ENCODE results near the gene TMEM86B. TPM values are rescaled to one million over a fixed set of nuclear protein-coding genes. Genes with fewer than 3 reads are reported as not detected.

Gene TMEM86B
- total RNA-seq, 1 experiment from 2014 or later: 14.2 TPM

DNA sequence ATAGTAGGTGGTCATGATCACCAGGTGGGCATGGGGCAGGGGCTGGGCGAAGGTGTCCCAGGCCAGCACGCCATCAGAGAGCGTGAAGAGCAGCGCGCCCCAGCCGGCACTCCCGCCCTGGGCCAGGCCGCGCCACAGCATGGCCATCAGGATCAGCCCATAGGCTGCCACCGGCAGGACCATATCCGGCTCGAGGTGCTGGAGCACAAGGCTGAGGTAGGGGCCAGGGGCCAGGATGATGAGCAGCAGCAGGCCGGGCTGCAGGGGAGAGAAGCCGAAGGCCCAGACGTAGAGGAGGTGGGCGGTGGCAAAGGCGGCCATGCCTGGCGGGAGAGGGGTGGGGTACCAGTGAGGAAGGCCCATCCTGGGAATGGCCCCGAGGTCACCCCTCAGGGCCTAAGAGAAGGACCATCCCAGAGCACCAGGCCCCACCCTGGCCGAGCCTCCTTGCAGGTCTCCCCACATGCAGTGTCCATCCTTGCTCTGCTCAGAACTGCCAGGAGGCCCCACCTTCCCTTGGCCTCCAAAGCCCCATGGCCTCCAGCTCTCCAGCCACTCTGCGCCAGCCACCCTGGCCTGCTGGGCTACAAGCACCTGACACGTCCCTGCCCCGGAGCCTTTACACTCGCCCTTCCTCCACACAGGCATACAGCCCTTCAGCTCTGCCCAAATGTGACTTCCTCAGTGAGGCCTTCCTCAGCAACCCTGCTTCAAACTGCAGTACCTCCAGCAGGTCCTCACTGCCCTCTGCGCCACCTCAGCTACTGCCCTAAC is 1.1 kb downstream of the TMEM86B start:
- no TSS peak for BruUV-seq (replicated peaks)
- intact Hi-C loops (cut with micrococcal nuclease; ENCODE audit: unreplicated experiment): no loop called here
- ATAC-seq (peak; percentile 20), DNase-seq (ENCODE audit: low read depth, low spot score) (no peak)
- TF ChIP-seq, protein P1, sequence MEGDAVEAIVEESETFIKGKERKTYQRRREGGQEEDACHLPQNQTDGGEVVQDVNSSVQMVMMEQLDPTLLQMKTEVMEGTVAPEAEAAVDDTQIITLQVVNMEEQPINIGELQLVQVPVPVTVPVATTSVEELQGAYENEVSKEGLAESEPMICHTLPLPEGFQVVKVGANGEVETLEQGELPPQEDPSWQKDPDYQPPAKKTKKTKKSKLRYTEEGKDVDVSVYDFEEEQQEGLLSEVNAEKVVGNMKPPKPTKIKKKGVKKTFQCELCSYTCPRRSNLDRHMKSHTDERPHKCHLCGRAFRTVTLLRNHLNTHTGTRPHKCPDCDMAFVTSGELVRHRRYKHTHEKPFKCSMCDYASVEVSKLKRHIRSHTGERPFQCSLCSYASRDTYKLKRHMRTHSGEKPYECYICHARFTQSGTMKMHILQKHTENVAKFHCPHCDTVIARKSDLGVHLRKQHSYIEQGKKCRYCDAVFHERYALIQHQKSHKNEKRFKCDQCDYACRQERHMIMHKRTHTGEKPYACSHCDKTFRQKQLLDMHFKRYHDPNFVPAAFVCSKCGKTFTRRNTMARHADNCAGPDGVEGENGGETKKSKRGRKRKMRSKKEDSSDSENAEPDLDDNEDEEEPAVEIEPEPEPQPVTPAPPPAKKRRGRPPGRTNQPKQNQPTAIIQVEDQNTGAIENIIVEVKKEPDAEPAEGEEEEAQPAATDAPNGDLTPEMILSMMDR (IDR thresholded peaks at IDR 0.05): no peak
- TF ChIP-seq TCF7L2 (IDR thresholded peaks at IDR 0.05; ENCODE audit: low read depth, low read length) (no peak), POLR2AphosphoS5 (IDR thresholded peaks at IDR 0.05; ENCODE audit: low read depth, low read length) (no peak; the same call in 1 of the 2 replicates), SIN3A (IDR thresholded peaks at IDR 0.05; ENCODE audit: borderline replicate concordance, insufficient read depth, low read depth, low read length) (no peak)
- TF ChIP-seq, protein P2, sequence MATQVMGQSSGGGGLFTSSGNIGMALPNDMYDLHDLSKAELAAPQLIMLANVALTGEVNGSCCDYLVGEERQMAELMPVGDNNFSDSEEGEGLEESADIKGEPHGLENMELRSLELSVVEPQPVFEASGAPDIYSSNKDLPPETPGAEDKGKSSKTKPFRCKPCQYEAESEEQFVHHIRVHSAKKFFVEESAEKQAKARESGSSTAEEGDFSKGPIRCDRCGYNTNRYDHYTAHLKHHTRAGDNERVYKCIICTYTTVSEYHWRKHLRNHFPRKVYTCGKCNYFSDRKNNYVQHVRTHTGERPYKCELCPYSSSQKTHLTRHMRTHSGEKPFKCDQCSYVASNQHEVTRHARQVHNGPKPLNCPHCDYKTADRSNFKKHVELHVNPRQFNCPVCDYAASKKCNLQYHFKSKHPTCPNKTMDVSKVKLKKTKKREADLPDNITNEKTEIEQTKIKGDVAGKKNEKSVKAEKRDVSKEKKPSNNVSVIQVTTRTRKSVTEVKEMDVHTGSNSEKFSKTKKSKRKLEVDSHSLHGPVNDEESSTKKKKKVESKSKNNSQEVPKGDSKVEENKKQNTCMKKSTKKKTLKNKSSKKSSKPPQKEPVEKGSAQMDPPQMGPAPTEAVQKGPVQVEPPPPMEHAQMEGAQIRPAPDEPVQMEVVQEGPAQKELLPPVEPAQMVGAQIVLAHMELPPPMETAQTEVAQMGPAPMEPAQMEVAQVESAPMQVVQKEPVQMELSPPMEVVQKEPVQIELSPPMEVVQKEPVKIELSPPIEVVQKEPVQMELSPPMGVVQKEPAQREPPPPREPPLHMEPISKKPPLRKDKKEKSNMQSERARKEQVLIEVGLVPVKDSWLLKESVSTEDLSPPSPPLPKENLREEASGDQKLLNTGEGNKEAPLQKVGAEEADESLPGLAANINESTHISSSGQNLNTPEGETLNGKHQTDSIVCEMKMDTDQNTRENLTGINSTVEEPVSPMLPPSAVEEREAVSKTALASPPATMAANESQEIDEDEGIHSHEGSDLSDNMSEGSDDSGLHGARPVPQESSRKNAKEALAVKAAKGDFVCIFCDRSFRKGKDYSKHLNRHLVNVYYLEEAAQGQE (IDR thresholded peaks at IDR 0.05; ENCODE audit: insufficient read depth in 1 of 2, low read depth in 2 of 2, low read length in 1 of 2): no peak
- ChIA-PET POLR2A (no interaction called here), CTCF (no interaction called here)
- Histone ChIP-seq H3K4me1 (ENCODE audit: control insufficient read depth, insufficient read depth, low read length) (peaks cover 17% of the 10 kb centered on the region; the same call in 1 of the 2 replicates), H3K9me3 (ENCODE audit: control insufficient read depth, insufficient read depth, low read depth, low read length) (no peaks in the 10 kb centered on the region), H3K27me3 (ENCODE audit: control insufficient read depth, insufficient read depth, low read length) (no peaks in the 10 kb centered on the region), H3K36me3 (ENCODE audit: control insufficient read depth, insufficient read depth, low read length) (peaks cover 14% of the 10 kb centered on the region; the same call in 1 of the 2 replicates), H3K27ac (ENCODE audit: low read length) (no peak overlapping the region), H3K4me3 (ENCODE audit: low read depth in 2 of 2, low read length in 2 of 2) (no peak overlapping the region)
- in situ Hi-C loops (cut with HindIII; ENCODE audit: low pct_unique_long_range_greater_than_20kb, low sequenced_read_pairs): no loop called here

DNA sequence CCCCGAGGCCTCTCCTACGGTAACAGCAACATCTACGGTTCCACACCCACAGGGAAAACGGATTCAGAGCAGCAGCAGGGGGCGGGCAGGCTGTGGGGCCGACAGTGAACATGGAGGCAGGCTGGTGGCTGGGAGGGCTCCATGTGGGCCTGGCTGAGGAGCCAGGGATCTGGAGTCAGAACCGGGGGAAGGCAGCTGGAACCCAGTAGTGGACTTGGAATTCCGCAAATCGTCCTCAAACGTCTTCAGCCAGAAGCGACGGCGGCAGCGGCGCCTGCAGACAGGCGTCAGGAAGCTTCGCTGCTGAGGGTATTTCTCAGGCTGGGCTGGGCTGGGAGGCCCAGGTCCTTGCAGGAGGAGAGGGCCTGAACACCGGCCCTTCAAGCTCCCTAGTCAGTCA is 1.8 kb downstream of the TMEM86B start:
- intact Hi-C loops (cut with micrococcal nuclease; ENCODE audit: unreplicated experiment): no loop called here
- H3K4me3 ChIP-seq (ENCODE audit: low read depth in 2 of 2, low read length in 2 of 2): no peak overlapping the region
- no peak overlapping the region for H3K27ac ChIP-seq (ENCODE audit: low read length)
- BruUV-seq (replicated peaks): no TSS peak
- no peak for DNase-seq (ENCODE audit: low read depth, low spot score)
- H3K9me3 ChIP-seq (ENCODE audit: control insufficient read depth, insufficient read depth, low read depth, low read length): no peaks in the 10 kb centered on the region
- in situ Hi-C loops (cut with HindIII; ENCODE audit: low pct_unique_long_range_greater_than_20kb, low sequenced_read_pairs): no loop called here
- POLR2A ChIA-PET: no interaction called here
- peaks cover 17% of the 10 kb centered on the region; the same call in 1 of the 2 replicates for H3K4me1 ChIP-seq (ENCODE audit: control insufficient read depth, insufficient read depth, low read length)
- H3K27me3 ChIP-seq (ENCODE audit: control insufficient read depth, insufficient read depth, low read length): no peaks in the 10 kb centered on the region
- H3K36me3 ChIP-seq (ENCODE audit: control insufficient read depth, insufficient read depth, low read length): peaks cover 10% of the 10 kb centered on the region; the same call in 1 of the 2 replicates
- no peak for TF ChIP-seq TCF7L2 (IDR thresholded peaks at IDR 0.05; ENCODE audit: low read depth, low read length)
- TF ChIP-seq, protein P1 (IDR thresholded peaks at IDR 0.05): no peak
- TF ChIP-seq POLR2AphosphoS5 (IDR thresholded peaks at IDR 0.05; ENCODE audit: low read depth, low read length): no peak
- TF ChIP-seq, protein P2 (IDR thresholded peaks at IDR 0.05; ENCODE audit: insufficient read depth in 1 of 2, low read depth in 2 of 2, low read length in 1 of 2): no peak
- TF ChIP-seq SIN3A (IDR thresholded peaks at IDR 0.05; ENCODE audit: borderline replicate concordance, insufficient read depth, low read depth, low read length): no peak
- CTCF ChIA-PET: no interaction called here
- ATAC-seq: no peak
